Activated naive CD4-positive, alpha-beta T cell treated with Interleukin-2 at 50 U/mL for 16 hours (primary cell): ENCODE data around the gene SETD4.

ENCODE experiments used
- DNase-seq: peaks from one replicate; pipeline ENCODE4 v3.0.0-alpha.2; 2020

SETD4 gene

DNA sequence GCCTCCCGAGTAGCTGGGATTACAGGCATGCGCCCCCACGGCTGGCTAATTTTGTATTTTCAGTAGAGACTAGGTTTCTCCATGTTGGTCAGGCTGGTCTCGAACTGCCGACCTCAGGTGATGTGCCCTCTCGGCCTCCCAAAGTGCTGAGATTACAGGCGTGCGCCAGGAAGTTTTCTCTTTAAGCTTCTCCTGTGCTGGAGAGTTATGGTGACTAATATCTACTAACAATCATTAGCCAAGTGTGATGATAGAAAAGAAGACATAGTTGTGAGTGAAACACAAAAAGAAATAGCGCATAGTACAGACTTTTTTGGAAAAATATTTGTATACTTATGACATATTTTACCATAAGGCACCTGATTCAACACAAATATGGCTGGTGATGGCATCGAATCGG lies 56.5 kb downstream of the SETD4 start:
- no peak for DNase-seq

DNA sequence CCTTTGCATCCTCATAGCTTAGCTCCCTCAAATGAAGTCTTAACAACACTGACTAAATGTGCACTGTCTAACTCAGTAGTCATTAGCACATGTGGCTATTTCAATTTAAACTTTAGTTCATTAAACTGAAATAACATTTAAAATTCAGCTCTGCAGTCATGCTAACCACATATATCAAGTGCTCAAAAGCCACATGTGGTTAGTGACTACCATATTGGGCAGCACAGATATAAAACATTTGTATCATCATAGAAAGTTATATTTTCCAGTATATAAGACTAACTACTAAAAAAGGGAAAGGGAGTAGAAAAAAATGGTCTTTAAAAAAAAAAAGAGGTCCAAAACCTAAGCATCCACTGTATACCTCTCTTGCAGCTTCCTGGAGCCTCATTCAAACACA lies 64.1 kb downstream of the SETD4 start:
- no peak for DNase-seq

DNA sequence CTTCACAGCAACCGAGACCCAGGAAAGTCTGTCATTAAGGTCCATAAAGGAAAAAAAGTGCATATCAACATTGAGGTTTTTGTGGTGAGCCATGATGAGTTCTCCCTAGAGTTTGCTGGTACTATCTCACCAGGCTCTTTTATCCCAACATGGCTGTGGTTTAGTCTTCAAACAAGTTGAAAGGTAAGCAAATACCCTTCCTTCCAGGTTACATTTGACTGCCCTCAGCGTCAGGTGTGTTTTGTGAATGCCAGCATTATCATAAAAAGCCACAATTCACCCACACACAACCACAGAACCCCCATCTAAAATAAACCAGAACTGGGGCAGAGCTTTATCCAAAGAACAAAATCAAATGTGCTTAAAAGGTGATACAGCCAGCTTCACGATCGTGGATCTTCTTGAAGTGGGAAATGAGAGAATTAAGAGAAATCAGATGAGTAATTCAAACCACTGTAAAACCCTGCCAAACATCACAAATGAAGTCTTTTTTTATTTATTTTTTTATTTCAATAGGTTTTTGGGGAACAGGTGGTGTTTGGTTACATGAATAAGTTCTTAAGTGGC lies 64.7 kb downstream of the SETD4 start:
- DNase-seq = no peak

DNA sequence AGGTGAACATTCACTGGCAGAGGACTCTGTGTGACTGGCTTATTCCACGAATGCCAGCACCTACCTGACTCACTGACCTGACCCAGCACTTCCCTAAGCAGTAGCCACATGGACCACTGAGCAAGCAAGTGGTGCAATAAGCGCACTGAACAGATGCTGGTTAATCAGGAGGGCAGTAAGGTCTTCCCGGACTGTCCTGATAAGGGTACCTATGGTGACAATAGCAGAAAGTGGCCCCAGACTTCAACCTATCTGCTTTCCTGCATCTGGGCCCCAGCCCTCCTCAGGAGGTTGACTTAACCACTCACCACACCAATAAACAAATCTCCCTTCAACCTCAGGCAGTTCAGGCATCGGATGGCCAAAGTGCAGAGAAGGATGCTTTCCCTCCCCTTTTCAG lies 65.7 kb downstream of the SETD4 start:
- no peak for DNase-seq

DNA sequence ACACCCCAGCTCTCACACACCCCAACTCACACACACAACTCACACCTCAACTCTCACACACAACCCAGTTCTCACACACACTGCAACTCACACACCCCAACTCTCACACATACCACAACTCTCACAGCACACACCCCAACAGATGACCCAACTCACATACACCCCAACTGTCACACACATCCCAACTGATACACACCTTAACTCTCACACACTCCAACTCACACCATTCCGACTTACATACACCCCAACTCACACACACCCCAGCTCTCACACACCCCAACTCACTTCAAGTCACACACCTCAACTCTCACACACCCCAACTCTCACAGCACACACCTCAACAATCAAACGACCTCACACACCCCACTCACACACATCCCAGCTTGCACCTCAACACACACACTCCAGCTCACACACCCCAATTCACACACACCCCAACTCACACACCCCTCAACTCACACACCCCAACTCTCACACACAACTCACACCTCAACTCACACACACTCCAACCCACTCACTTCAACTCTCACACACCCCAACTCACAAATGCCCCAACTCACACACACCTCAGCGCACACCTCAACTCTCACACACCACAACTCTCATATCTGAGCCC lies 66.3 kb downstream of the SETD4 start:
- no peak for DNase-seq

DNA sequence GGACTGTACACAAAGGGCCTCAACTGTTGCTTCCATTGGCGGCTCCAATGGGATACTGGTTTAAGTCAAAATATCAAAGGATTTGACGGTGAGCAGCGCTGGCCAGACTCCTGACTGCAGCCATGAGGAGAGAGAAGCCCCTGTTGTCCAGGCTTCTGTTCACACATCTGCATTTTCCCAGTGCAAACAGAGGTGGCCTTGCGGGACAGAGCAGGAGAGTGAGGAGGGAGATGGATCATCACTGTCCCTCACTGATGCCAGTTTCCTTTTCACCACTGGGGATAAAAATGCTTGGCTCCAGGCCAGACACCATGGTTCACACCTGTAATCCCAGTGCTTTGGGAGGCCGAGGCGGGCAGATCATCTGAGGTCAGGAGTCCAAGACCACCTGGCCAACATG lies 69.2 kb downstream of the SETD4 start:
- DNase-seq = no peak

DNA sequence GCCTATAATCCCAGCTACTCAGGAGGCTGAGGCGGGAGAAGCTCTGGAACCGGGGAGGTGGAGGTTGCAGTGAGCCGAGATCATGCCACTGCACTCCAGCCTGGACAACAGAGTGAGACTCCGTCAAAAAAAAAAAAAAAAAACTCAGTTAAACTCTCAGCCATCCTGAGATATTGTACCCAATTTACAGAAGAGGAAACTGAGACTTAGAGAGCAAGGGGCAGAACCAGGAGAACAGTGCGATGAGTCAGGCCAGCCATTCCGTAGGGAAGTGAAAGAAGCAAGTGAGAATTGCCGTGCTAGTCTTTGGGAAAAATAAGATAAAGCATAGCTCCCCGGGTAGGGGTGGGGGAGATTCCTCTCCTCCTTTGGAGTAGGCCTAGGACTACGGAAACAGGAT lies 69.7 kb downstream of the SETD4 start:
- DNase-seq = no peak

DNA sequence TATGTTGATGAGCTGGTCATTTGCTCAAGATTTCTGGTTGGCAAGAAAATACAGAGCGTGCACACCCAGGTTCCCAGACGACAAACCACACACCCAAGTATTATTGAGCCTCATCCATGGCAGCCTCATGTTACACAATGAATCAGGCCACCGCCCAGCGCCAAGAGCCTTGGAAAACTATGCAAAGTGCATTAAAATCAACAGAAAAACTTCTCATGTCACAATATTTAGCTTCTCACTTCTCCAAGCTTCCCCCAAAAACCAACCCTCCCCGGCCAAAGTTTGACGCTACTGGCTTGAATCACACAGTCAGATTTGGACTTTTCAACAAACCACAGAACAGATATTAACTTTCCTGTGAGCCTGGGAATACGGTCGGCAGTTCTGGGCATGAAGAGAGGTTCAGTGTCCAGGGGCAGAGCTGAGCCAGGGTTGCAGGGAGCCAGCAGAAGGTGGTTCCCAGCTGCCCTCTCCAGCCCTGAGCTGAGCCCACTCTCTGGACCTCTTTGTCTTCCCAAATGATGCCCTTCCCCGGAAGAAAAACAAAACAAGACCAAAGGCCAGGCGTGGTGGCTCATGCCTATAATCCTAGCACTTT lies 71.1 kb downstream of the SETD4 start:
- DNase-seq = no peak

DNA sequence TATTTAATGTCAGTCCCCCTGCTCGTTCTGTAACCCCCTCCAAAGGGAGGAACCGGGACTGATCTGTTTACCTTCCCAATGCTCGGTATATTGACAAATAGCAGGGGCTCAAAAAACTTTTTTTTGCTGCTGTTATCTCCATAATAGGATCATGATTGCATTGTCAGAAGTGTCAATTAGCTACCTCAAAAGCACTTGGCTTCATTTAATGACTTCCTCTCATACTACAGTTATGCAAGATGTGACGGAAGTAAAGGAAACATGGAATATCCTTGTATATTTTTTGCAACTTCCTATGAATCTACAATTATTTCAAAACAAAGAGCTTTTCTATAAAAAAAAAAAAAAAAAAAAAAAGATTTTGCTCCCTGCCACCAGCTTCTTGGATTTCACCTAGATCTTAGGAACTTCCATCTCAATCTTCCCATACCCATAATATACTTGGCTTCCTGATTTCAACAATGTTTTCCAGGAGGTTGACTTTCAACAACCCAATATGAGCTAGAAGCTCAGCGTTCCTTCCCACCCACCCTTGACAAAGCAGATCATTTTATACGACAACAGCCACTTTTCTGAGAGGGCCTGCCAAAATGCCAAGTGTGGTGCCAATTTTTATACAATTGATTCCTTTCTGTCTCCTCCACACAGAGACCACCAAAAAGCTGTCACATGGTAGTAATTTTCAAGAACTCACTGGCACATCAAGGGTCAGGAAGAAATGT lies 71.7 kb downstream of the SETD4 start:
- no peak for DNase-seq

DNA sequence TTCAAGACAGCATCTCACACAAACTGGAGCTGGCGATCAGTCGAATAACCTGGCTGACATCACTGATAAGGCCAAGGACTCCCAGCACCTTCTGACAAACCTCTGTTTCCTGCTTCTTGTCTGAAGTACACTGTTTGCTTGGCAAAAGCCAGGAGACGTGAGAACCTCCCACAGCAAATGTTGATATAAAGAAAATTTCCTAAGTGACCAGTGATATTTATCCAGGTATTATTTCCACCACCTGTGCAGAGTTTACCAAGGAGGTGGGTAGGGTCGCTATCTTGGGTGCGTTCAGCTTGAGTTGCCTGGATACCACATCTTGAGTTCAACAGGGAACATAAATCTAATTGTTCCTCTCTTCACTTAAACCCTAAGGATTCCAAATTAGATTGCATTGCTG lies 72.9 kb downstream of the SETD4 start:
- DNase-seq = no peak

DNA sequence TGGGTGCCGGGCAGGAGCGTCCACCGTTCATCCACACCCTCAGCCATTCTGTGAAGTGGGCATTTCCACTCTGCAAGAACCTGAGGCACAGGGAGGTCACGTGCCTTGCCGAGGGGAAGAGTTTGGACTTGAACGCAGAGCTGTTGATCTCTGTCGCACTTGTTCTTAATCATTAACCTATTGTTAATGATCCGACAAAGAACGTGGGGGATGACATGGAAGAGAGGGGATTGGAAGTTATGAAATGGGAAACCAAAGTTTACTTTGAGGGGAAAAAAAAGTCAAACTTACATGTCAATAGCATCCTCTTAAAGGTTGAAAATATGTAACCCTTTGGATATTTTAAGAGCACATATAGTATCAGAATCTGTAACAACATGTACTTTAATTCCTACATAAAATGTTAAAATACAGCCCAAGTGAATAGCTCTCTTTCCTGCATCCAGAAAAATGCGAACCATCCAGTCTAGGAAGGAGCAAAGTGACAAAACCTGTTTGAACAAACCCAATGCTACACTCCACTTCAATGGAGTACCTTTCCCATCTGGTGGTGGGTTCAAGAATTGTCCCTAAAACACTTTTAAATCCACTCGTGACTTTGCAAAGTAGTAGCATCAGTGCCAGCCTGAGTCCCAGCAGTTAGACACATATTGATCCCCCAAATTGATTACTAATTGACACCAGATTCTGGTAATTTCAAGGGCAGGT lies 75.5 kb downstream of the SETD4 start:
- DNase-seq = no peak
